GM12875 (cell line): Measurements from ENCODE around the gene PRKAR1A.
A peak's percentile ranks its signal among the peaks of the same experiment; 100 is the strongest.
"Not testable (repeated sequence)": the region's sequence is repeated elsewhere in the genome, so short reads cannot be mapped to it uniquely, and the experiment has no call there.

Experiments used
- H3K4me3 ChIP-seq: one replicate; pipeline ENCODE4 v1.5.1; 2011; ENCODE audit warnings: low read depth, low read length, control low read depth
- CTCF ChIP-seq: IDR thresholded peaks from 2 replicates; pipeline ENCODE4 v1.5.1; 2011; ENCODE audit warnings: low read depth, mild to moderate bottlenecking, control low read depth, inconsistent platforms, low read length, moderate library complexity, borderline replicate concordance; ENCODE audit not compliant: insufficient read depth

PRKAR1A gene

GRCh38 chr17:68511254-68511670, 968 bp upstream of the PRKAR1A start:
- peak overlapping the region; percentile 84 for H3K4me3 ChIP-seq
- TF ChIP-seq CTCF = peak; percentile 17; the same call in 1 of the 2 replicates

- TF ChIP-seq CTCF = no peak
- peak overlapping the region; percentile 84 for H3K4me3 ChIP-seq
Observed at GRCh38 chr17:68511671-68512246, 471 bp upstream of the PRKAR1A start.

- peak overlapping the region; percentile 84 for H3K4me3 ChIP-seq
- no peak for TF ChIP-seq CTCF
Observed at GRCh38 chr17:68512960-68513474, 787 bp downstream of the PRKAR1A start.

GRCh38 chr17:68513932-68514331, 1.7 kb downstream of the PRKAR1A start:
- no peak overlapping the region for H3K4me3 ChIP-seq
- TF ChIP-seq CTCF = no peak

- no peak overlapping the region for H3K4me3 ChIP-seq
- TF ChIP-seq CTCF = no peak
Observed at GRCh38 chr17:68514831-68515635, 2.8 kb downstream of the PRKAR1A start.

- no peak overlapping the region for H3K4me3 ChIP-seq
- no peak for TF ChIP-seq CTCF
Observed at GRCh38 chr17:68516732-68517131, 4.5 kb downstream of the PRKAR1A start.

- H3K4me3 ChIP-seq = not testable (repeated sequence)
Observed at GRCh38 chr17:68517605-68518004, 5.4 kb downstream of the PRKAR1A start.
